K562 (cell line): Measurements from ENCODE around the gene CNOT6L. TPM values are rescaled to one million over a fixed set of nuclear protein-coding genes. Genes with fewer than 3 reads are reported as not detected.

Experiments
- ARID2 ChIP-seq: fragments of 450-650 bp; IDR thresholded peaks from 2 replicates; pipeline ENCODE4 v1.6.1; 2017; ENCODE audit warnings: antibody characterized with exemption, mild to moderate bottlenecking
- BHLHE40 ChIP-seq: IDR thresholded peaks from 2 replicates; pipeline ENCODE4 v1.6.1; 2011; ENCODE audit warnings: low read length, improper control_type of control experiment
- GTF2F1 ChIP-seq: IDR thresholded peaks from 2 replicates; pipeline ENCODE4 v1.6.1; 2011; ENCODE audit warnings: low read depth, low read length, improper control_type of control experiment
- HNRNPH1 ChIP-seq: fragments of 200-400 bp; formaldehyde crosslinking; optimal IDR thresholded peaks from 2 replicates; pipeline ENCODE3; 2017; ENCODE audit warnings: low read depth, mild to moderate bottlenecking, low read length, moderate library complexity
- MCM7 ChIP-seq, 2 experiments: fragments of 450-650 bp; IDR thresholded peaks; 2 replicates each; pipeline ENCODE4 v1.6.1; 2016 to 2018
- POU5F1 ChIP-seq: fragments of 150-350 bp; IDR thresholded peaks from 2 replicates; pipeline ENCODE4 v1.6.1; 2014; ENCODE audit warnings: borderline replicate concordance, low read length, low read depth, mild to moderate bottlenecking; ENCODE audit not compliant: partially characterized antibody
- RBBP5 ChIP-seq: fragments of 200-600 bp; sonication (generic); IDR thresholded peaks from 2 replicates; pipeline ENCODE4 v1.6.1; 2012; ENCODE audit warnings: borderline replicate concordance, mild to moderate bottlenecking, low read length, control low read depth, inconsistent platforms; ENCODE audit not compliant: insufficient read depth, poor library complexity, severe bottlenecking
- SMAD3 ChIP-seq: fragments of 450-650 bp; formaldehyde crosslinking; conservative IDR thresholded peaks from 2 replicates; pipeline ENCODE4 v1.4.0; 2020; ENCODE audit warnings: mild to moderate bottlenecking
- TEAD4 ChIP-seq, 2 experiments: sonication (generic) in 1 of 2; formaldehyde crosslinking in 1 of 2; IDR thresholded peaks; 2 replicates each; pipeline versions ENCODE4 v1.6.1 to v1.8.0; 2012 to 2022; ENCODE audit warnings: borderline replicate concordance in 1 of 2, inconsistent platforms in 1 of 2, low read length in 1 of 2, mild to moderate bottlenecking in 1 of 2, missing genetic modification reagents in 1 of 2
- ZNF143 ChIP-seq: sonication (generic); formaldehyde crosslinking; IDR thresholded peaks from 2 replicates; pipeline ENCODE4 v1.9.0; 2022; ENCODE audit warnings: mild to moderate bottlenecking, missing genetic modification reagents
- ZNF184 ChIP-seq: sonication (generic); formaldehyde crosslinking; IDR thresholded peaks from 2 replicates; pipeline ENCODE4 v1.5.0; 2020; ENCODE audit warnings: missing genetic modification reagents
- ZNF282 ChIP-seq: sonication (generic); formaldehyde crosslinking; IDR thresholded peaks from 2 replicates; pipeline ENCODE4 v1.8.1; 2023; ENCODE audit warnings: missing genetic modification reagents
- ZNF324 ChIP-seq: fragments of 250-450 bp; sonication (Bioruptor Pico); IDR thresholded peaks from 2 replicates; pipeline ENCODE4 v1.4.0; 2020; ENCODE audit warnings: mild to moderate bottlenecking
- ZNF586 ChIP-seq: fragments of 450-650 bp; formaldehyde crosslinking; conservative IDR thresholded peaks from 2 replicates; pipeline ENCODE4 v1.4.0; 2020; ENCODE audit warnings: mild to moderate bottlenecking, moderate library complexity
- ZNF707 ChIP-seq: fragments of 250-450 bp; sonication (Bioruptor Pico); conservative IDR thresholded peaks from 2 replicates; pipeline ENCODE4 v1.8.0; 2022; ENCODE audit warnings: inconsistent platforms, mild to moderate bottlenecking, moderate library complexity
- ZNF764 ChIP-seq: fragments of 250-450 bp; sonication (Bioruptor Pico); IDR thresholded peaks from 2 replicates; pipeline ENCODE4 v1.4.0; 2020; ENCODE audit warnings: low read depth, mild to moderate bottlenecking, moderate library complexity
- ZSCAN29 ChIP-seq: fragments of 450-650 bp; IDR thresholded peaks from 2 replicates; pipeline ENCODE4 v1.6.1; 2017
- polyA plus RNA-seq, 8 experiments: library from polyadenylated mRNA; depleted of rRNA in 4 of 8; stranded (reverse) in 5 of 8; unstranded in 3 of 8; fragments of >200 nt; fragmentation: Nextera tagmentation in 2 of 8; fragmentation: Illumina TruSeq in 1 of 8; extraction: Ambion mirVana in 2 of 8; extraction: Trizol in 1 of 8; gene quantifications; 2 replicates each; pipeline versions ENCODE4 v1.2.1 to v1.2.3, GENCODE V29; 2011 to 2014; ENCODE audit warnings: inconsistent platforms in 1 of 8, missing spikeins in 1 of 8
- total RNA-seq, 7 experiments: library from RNA; depleted of rRNA in 6 of 7; stranded (reverse); fragments of >200 nt in 6 of 7; fragmentation: Illumina TruSeq in 2 of 7; extraction: Trizol in 2 of 7; gene quantifications; 2 replicates each; pipeline versions ENCODE4 v1.2.1 to v1.2.3, GENCODE V29; 2011 to 2021; ENCODE audit warnings: low replicate concordance in 1 of 7
- TF ChIP-seq, protein P1 (sequence below): IDR thresholded peaks from 2 replicates; pipeline ENCODE4 v1.6.1; 2012; ENCODE audit warnings: low read depth, low read length, improper control_type of control experiment, borderline replicate concordance
- TF ChIP-seq, protein P2 (sequence below): fragments of 250-450 bp; sonication (Bioruptor Pico); IDR thresholded peaks from 2 replicates; pipeline ENCODE4 v1.5.0; 2021
- TF ChIP-seq, protein P3 (sequence below): IDR thresholded peaks from 2 replicates; pipeline ENCODE4 v1.6.1; 2011; ENCODE audit not compliant: insufficient read length; ENCODE audit errors: extremely low read depth
- TF ChIP-seq, protein P4 (sequence below): sonication (generic); formaldehyde crosslinking; IDR thresholded peaks from 2 replicates; pipeline ENCODE4 v1.8.1; 2023; ENCODE audit warnings: mild to moderate bottlenecking, missing genetic modification reagents, moderate library complexity
- TF ChIP-seq, protein P5 (sequence below): fragments of 200-400 bp; formaldehyde crosslinking; IDR thresholded peaks from 2 replicates; pipeline ENCODE4 v1.6.1; 2017; ENCODE audit warnings: mild to moderate bottlenecking, low read depth, low read length, moderate library complexity

CNOT6L gene
- total and polyA plus RNA-seq, 9 of the 15 experiments (the other 6 are each of a cell fraction or from before 2014, with no cell fraction given) = 3.7 to 27.9 (median 6.5) TPM

DNA sequence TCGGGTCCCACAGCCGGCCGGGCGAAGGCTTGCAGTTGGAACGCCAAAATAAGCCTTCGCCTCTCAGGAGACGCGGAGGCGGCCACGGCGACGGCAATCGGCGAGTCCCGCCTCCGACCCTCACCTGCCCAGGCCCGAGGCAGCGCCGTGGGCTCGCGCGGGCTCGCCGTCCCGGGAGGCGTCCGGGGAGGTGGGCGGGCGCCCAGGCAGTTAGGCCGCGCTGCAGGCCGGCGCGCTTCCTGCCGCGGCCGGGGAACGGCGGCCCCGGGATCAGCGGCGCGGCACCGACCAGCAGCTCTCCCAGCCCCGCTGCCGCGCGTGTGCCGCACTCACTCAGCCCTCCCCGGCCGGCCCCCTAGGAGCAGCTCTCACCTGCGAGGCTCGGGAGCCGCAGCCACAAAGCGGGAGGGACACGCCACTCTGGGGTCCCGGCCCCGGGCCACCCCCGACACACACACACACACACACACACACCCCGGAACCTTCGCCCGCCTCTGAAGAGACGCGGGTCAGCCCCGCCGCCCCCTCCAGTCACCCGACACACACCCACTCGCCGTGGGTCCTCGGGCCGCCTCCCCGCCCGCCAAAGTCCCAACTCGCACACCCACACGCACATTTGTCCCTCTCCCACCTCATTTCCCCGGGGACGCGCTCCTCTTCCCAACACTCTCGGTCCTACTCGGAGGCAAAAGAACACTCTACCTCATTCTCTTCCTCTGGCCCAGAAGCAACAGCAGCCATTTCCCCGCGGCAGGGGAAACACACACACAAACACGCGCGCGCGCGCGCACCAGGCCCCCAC lies at the start of gene CNOT6L (continued):
- no peak for TF ChIP-seq ZNF707 (CRISPR knock-in tag)
- no peak for TF ChIP-seq HNRNPH1
- TF ChIP-seq TEAD4 (IDR thresholded peaks at IDR 0.05; ENCODE audit: low read length) = no peak
- TF ChIP-seq TEAD4 (CRISPR knock-in tag; IDR thresholded peaks at IDR 0.05; ENCODE audit: borderline replicate concordance) = no peak
- TF ChIP-seq ARID2 = no peak; the same call in 1 of the 2 replicates
- no peak for TF ChIP-seq ZNF184
- no peak for TF ChIP-seq MCM7 (IDR thresholded peaks at IDR 0.05)
- TF ChIP-seq, protein P1, sequence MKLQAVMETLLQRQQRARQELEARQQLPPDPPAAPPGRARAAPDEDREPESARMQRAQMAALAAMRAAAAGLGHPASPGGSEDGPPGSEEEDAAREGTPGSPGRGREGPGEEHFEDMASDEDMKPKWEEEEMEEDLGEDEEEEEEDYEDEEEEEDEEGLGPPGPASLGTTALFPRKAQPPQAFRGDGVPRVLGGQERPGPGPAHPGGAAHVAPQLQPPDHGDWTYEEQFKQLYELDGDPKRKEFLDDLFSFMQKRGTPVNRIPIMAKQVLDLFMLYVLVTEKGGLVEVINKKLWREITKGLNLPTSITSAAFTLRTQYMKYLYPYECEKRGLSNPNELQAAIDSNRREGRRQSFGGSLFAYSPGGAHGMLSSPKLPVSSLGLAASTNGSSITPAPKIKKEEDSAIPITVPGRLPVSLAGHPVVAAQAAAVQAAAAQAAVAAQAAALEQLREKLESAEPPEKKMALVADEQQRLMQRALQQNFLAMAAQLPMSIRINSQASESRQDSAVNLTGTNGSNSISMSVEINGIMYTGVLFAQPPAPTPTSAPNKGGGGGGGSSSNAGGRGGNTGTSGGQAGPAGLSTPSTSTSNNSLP = no peak
- TF ChIP-seq ZNF324 (CRISPR knock-in tag) = no peak
- TF ChIP-seq, protein P2, sequence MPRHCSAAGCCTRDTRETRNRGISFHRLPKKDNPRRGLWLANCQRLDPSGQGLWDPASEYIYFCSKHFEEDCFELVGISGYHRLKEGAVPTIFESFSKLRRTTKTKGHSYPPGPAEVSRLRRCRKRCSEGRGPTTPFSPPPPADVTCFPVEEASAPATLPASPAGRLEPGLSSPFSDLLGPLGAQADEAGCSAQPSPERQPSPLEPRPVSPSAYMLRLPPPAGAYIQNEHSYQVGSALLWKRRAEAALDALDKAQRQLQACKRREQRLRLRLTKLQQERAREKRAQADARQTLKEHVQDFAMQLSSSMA = peak; percentile 29; the same call in 1 of the 2 replicates
- no peak for TF ChIP-seq ZNF586
- TF ChIP-seq POU5F1 = no peak
- no peak for TF ChIP-seq GTF2F1
- no peak for TF ChIP-seq ZNF143 (CRISPR knock-in tag)
- TF ChIP-seq ZSCAN29 = no peak
- TF ChIP-seq BHLHE40 = no peak
- peak; percentile 84 for TF ChIP-seq RBBP5
- TF ChIP-seq, protein P3, sequence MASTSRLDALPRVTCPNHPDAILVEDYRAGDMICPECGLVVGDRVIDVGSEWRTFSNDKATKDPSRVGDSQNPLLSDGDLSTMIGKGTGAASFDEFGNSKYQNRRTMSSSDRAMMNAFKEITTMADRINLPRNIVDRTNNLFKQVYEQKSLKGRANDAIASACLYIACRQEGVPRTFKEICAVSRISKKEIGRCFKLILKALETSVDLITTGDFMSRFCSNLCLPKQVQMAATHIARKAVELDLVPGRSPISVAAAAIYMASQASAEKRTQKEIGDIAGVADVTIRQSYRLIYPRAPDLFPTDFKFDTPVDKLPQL = no peak
- TF ChIP-seq ZNF282 (CRISPR knock-in tag) = no peak
- no peak for TF ChIP-seq ZNF764
- TF ChIP-seq, protein P4, sequence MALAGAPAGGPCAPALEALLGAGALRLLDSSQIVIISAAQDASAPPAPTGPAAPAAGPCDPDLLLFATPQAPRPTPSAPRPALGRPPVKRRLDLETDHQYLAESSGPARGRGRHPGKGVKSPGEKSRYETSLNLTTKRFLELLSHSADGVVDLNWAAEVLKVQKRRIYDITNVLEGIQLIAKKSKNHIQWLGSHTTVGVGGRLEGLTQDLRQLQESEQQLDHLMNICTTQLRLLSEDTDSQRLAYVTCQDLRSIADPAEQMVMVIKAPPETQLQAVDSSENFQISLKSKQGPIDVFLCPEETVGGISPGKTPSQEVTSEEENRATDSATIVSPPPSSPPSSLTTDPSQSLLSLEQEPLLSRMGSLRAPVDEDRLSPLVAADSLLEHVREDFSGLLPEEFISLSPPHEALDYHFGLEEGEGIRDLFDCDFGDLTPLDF (CRISPR knock-in tag) = no peak
- TF ChIP-seq SMAD3 (CRISPR knock-in tag) = no peak
- TF ChIP-seq, protein P5, sequence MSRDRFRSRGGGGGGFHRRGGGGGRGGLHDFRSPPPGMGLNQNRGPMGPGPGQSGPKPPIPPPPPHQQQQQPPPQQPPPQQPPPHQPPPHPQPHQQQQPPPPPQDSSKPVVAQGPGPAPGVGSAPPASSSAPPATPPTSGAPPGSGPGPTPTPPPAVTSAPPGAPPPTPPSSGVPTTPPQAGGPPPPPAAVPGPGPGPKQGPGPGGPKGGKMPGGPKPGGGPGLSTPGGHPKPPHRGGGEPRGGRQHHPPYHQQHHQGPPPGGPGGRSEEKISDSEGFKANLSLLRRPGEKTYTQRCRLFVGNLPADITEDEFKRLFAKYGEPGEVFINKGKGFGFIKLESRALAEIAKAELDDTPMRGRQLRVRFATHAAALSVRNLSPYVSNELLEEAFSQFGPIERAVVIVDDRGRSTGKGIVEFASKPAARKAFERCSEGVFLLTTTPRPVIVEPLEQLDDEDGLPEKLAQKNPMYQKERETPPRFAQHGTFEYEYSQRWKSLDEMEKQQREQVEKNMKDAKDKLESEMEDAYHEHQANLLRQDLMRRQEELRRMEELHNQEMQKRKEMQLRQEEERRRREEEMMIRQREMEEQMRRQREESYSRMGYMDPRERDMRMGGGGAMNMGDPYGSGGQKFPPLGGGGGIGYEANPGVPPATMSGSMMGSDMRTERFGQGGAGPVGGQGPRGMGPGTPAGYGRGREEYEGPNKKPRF = no peak
